HEK293 (cell line): ENCODE measurements around the gene NID2.

Experiments
- CTCF ChIA-PET: fragments of 350-600 bp; formaldehyde crosslinking; extraction: SDS; loops from one replicate; lab custom pipeline; 2021; ENCODE audit warnings: antibody characterized with exemption; lab: Yijun Ruan, JAX
- POLR2A ChIA-PET: fragments of 300-600 bp; formaldehyde crosslinking; extraction: SDS; loops from one replicate; lab custom pipeline; 2020; ENCODE audit warnings: antibody characterized with exemption, inconsistent platforms; lab: Yijun Ruan, JAX
- H3K27ac ChIP-seq: fragments of 200-500 bp; sonication (Bioruptor generic); 2 replicates; pipeline ENCODE4 v1.5.1; 2014; ENCODE audit warnings: low read depth, low read length, control low read depth, inconsistent platforms; ENCODE audit errors: extremely low read depth
- H3K36me3 ChIP-seq, 2 experiments: fragments of 200-500 bp in 1 of 2; sonication (Bioruptor generic) in 1 of 2; 1 replicate in 1 of 2; 2 replicates in 1 of 2; pipeline ENCODE4 v1.5.1; 2014 to 2017; ENCODE audit warnings: inconsistent platforms in 2 of 2, low read length in 2 of 2; ENCODE audit not compliant: control insufficient read depth in 2 of 2, insufficient read depth in 1 of 2
- H3K4me1 ChIP-seq: fragments of 200-500 bp; sonication (Bioruptor generic); 2 replicates; pipeline ENCODE4 v1.5.1; 2014; ENCODE audit warnings: mild to moderate bottlenecking, low read length, inconsistent platforms; ENCODE audit not compliant: control insufficient read depth, insufficient read depth
- H3K4me3 ChIP-seq: 2 replicates; pipeline ENCODE4 v1.5.1; 2011; ENCODE audit warnings: low read depth, mild to moderate bottlenecking, control low read depth, low read length, moderate library complexity
- H3K9me3 ChIP-seq: fragments of 200-500 bp; sonication (Bioruptor generic); 2 replicates; pipeline ENCODE4 v1.5.1; 2014; ENCODE audit warnings: low read depth, low read length, inconsistent platforms; ENCODE audit not compliant: control insufficient read depth, insufficient read depth
- FEZF1 ChIP-seq: fragments of 450-650 bp; formaldehyde crosslinking; IDR thresholded peaks from 2 replicates; pipeline ENCODE4 v1.5.1; 2016; ENCODE audit warnings: missing biosample characterization, missing genetic modification characterization
- HOXC10 ChIP-seq: sonication (generic); formaldehyde crosslinking; IDR thresholded peaks from 2 replicates; pipeline ENCODE4 v1.8.1; 2023; ENCODE audit warnings: mild to moderate bottlenecking, missing genetic modification reagents
- IKZF3 ChIP-seq: fragments of 450-650 bp; IDR thresholded peaks from 2 replicates; pipeline ENCODE4 v1.5.0; 2018; ENCODE audit warnings: missing biosample characterization, mild to moderate bottlenecking, missing genetic modification characterization, moderate library complexity
- MYNN ChIP-seq: fragments of 450-650 bp; formaldehyde crosslinking; IDR thresholded peaks from 2 replicates; pipeline ENCODE4 v1.5.1; 2016; ENCODE audit warnings: missing biosample characterization, missing genetic modification characterization, borderline replicate concordance
- MZF1 ChIP-seq: fragments of 450-650 bp; formaldehyde crosslinking; IDR thresholded peaks from 2 replicates; pipeline ENCODE4 v1.5.1; 2017; ENCODE audit warnings: missing biosample characterization, missing genetic modification characterization, borderline replicate concordance
- SALL2 ChIP-seq: fragments of 450-650 bp; formaldehyde crosslinking; IDR thresholded peaks from 2 replicates; pipeline ENCODE4 v1.5.0; 2017; ENCODE audit warnings: missing biosample characterization, mild to moderate bottlenecking, missing genetic modification characterization, borderline replicate concordance
- SCRT1 ChIP-seq: fragments of 450-650 bp; formaldehyde crosslinking; IDR thresholded peaks from 2 replicates; pipeline ENCODE4 v1.5.1; 2016; ENCODE audit warnings: missing biosample characterization, missing genetic modification characterization, borderline replicate concordance
- TSHZ1 ChIP-seq: fragments of 450-650 bp; formaldehyde crosslinking; IDR thresholded peaks from 2 replicates; pipeline ENCODE4 v1.5.1; 2016; ENCODE audit warnings: missing biosample characterization, missing genetic modification characterization, borderline replicate concordance
- YY1 ChIP-seq: fragments of 450-650 bp; formaldehyde crosslinking; IDR thresholded peaks from 2 replicates; pipeline ENCODE4 v1.5.1; 2018; ENCODE audit warnings: missing biosample characterization, missing genetic modification characterization
- ZBTB10 ChIP-seq: fragments of 450-650 bp; formaldehyde crosslinking; IDR thresholded peaks from 2 replicates; pipeline ENCODE4 v1.5.1; 2016; ENCODE audit warnings: missing biosample characterization, missing genetic modification characterization
- ZBTB17 ChIP-seq: fragments of 450-650 bp; formaldehyde crosslinking; IDR thresholded peaks from 2 replicates; pipeline ENCODE4 v1.5.1; 2016; ENCODE audit warnings: missing biosample characterization, missing genetic modification characterization
- ZBTB20 ChIP-seq: fragments of 450-650 bp; formaldehyde crosslinking; IDR thresholded peaks from 2 replicates; pipeline ENCODE4 v1.5.1; 2016; ENCODE audit warnings: missing biosample characterization, missing genetic modification characterization
- ZBTB44 ChIP-seq: fragments of 450-650 bp; IDR thresholded peaks from 2 replicates; pipeline ENCODE4 v1.5.1; 2018; ENCODE audit warnings: missing biosample characterization, mild to moderate bottlenecking, missing genetic modification characterization
- ZNF114 ChIP-seq: fragments of 450-650 bp; formaldehyde crosslinking; IDR thresholded peaks from 2 replicates; pipeline ENCODE4 v1.5.0; 2017; ENCODE audit warnings: missing biosample characterization, missing genetic modification characterization
- ZNF202 ChIP-seq: fragments of 450-650 bp; formaldehyde crosslinking; IDR thresholded peaks from 2 replicates; pipeline ENCODE4 v1.5.1; 2016; ENCODE audit warnings: missing biosample characterization, missing genetic modification characterization, borderline replicate concordance
- ZNF211 ChIP-seq: fragments of 450-650 bp; formaldehyde crosslinking; IDR thresholded peaks from 2 replicates; pipeline ENCODE4 v1.5.1; 2016; ENCODE audit warnings: low read depth, missing biosample characterization, missing genetic modification characterization
- ZNF24 ChIP-seq: fragments of 450-650 bp; formaldehyde crosslinking; IDR thresholded peaks from 2 replicates; pipeline ENCODE4 v1.5.1; 2016; ENCODE audit warnings: missing biosample characterization, missing genetic modification characterization
- ZNF501 ChIP-seq: fragments of 450-650 bp; formaldehyde crosslinking; IDR thresholded peaks from 2 replicates; pipeline ENCODE4 v1.5.1; 2016; ENCODE audit warnings: missing biosample characterization, missing genetic modification characterization
- ZNF654 ChIP-seq: fragments of 450-650 bp; formaldehyde crosslinking; IDR thresholded peaks from 2 replicates; pipeline ENCODE4 v1.5.1; 2016; ENCODE audit warnings: low read depth, missing biosample characterization, missing genetic modification characterization
- ZNF76 ChIP-seq: fragments of 450-650 bp; formaldehyde crosslinking; IDR thresholded peaks from 2 replicates; pipeline ENCODE4; 2016; ENCODE audit warnings: low read depth, missing biosample characterization, missing genetic modification characterization, borderline replicate concordance
- ZNF785 ChIP-seq: fragments of 450-650 bp; formaldehyde crosslinking; IDR thresholded peaks from 2 replicates; pipeline ENCODE4 v1.5.1; 2016; ENCODE audit warnings: missing biosample characterization, missing genetic modification characterization

The NID2 gene

GRCh38 chr14:51989293-51990234 lies 79.3 kb downstream of the NID2 start, which contains the start of gene RTRAF (continued):
- no peak for TF ChIP-seq ZBTB44 (tag by site-specific recombination)
- peak; percentile 36 for TF ChIP-seq ZBTB17 (tag by site-specific recombination)
- peak; percentile 79 for TF ChIP-seq ZBTB10 (tag by site-specific recombination)
- peak; percentile 65 for TF ChIP-seq ZBTB20 (tag by site-specific recombination)
- TF ChIP-seq FEZF1 (tag by site-specific recombination): 0 out of 2 replicates have a peak, but pooled peaks have one; percentile 6
- TF ChIP-seq ZNF114 (tag by site-specific recombination): no peak
- TF ChIP-seq YY1 (tag by site-specific recombination): peak; percentile 50; the same call in 1 of the 2 replicates

- TF ChIP-seq MYNN (tag by site-specific recombination) (no peak), ZNF654 (no peak), ZNF211 (tag by site-specific recombination) (no peak), ZNF76 (tag by site-specific recombination) (no peak), MZF1 (tag by site-specific recombination) (no peak), ZNF24 (tag by site-specific recombination) (no peak), IKZF3 (tag by site-specific recombination) (no peak), SCRT1 (tag by site-specific recombination) (no peak), HOXC10 (CRISPR knock-in tag) (no peak), ZNF501 (no peak), ZBTB20 (tag by site-specific recombination) (no peak), TSHZ1 (no peak), ZNF785 (no peak), SALL2 (tag by site-specific recombination) (no peak), FEZF1 (tag by site-specific recombination) (no peak), ZNF202 (tag by site-specific recombination) (no peak)
- no peaks in the 10 kb centered on the region for H3K9me3 ChIP-seq
- 0 out of 2 replicates have a peak overlapping the region, but pooled peaks have one; percentile 70 for H3K27ac ChIP-seq
- ChIA-PET POLR2A (interaction anchor here (0.6 to 1.1 kb wide), 2 partner anchors 84 to 855 kb away, joined by 3 to 4 read pairs; no protein-coding TSS in a partner anchor), CTCF (interaction anchor here (0.6 to 2.4 kb wide), 2 partner anchors 10 to 180 kb away, joined by 4 to 10 read pairs; no protein-coding TSS in a partner anchor)
- peaks cover 4% of the 10 kb centered on the region; the same call in 1 of the 2 replicates for H3K4me1 ChIP-seq
- peaks cover 21 to 22% of the 10 kb centered on the region in 2 experiments for H3K36me3 ChIP-seq
- H3K4me3 ChIP-seq: no peak overlapping the region
Measured at GRCh38 chr14:51988221-51988620, 80.6 kb downstream of the NID2 start.
